IMR-90 (cell line): ENCODE data around the gene WDR37. TPM values are rescaled to one million over a fixed set of nuclear protein-coding genes. Genes with fewer than 3 reads are reported as not detected.

ENCODE experiments used
- ATAC-seq: fragments of 200-7000 bp; cut with Tn5 transposase; 2 replicates; pipeline ENCODE4 v1.9.1; 2020; ENCODE audit warnings: low read depth, mild to moderate bottlenecking, moderate library complexity
- BruUV-seq: library from RNA; stranded (reverse); fragments of 400-500 nt; replicated peaks from 2 replicates; lab custom pipeline; 2021; lab: Mats Ljungman, UMichigan
- CTCF ChIA-PET: fragments of 300-600 bp; formaldehyde crosslinking; extraction: SDS; loops from one replicate; lab custom pipeline; 2021; ENCODE audit warnings: antibody characterized with exemption; lab: Yijun Ruan, JAX
- POLR2A ChIA-PET: fragments of 300-600 bp; sonication (Branson Sonifier 250); formaldehyde crosslinking; loops from one replicate; lab custom pipeline; 2022; ENCODE audit warnings: antibody characterized with exemption; ENCODE audit not compliant: unreplicated experiment; lab: Charles Lee
- DNase-seq: peaks from one replicate; pipeline ENCODE4 v3.0.0; 2013
- H2AFZ ChIP-seq: replicated peaks from 2 replicates; pipeline ENCODE3; 2013; ENCODE audit warnings: low read length, mild to moderate bottlenecking; ENCODE audit not compliant: poor library complexity
- H2AK5ac ChIP-seq: 2 replicates; pipeline ENCODE4 v1.6.1; 2013; ENCODE audit warnings: low read depth, low read length, inconsistent platforms
- H2AK9ac ChIP-seq: replicated peaks from 2 replicates; pipeline ENCODE3; 2013; ENCODE audit warnings: mild to moderate bottlenecking, low read depth, low read length, moderate library complexity; ENCODE audit not compliant: poor library complexity
- H2BK120ac ChIP-seq: 2 replicates; pipeline ENCODE4 v1.6.1; 2013; ENCODE audit warnings: low read depth, low read length, inconsistent platforms
- H2BK15ac ChIP-seq: 3 replicates; pipeline ENCODE4 v1.6.1; 2013; ENCODE audit warnings: low read depth, low read length, inconsistent platforms
- H2BK20ac ChIP-seq: 2 replicates; pipeline ENCODE4 v1.6.1; 2013; ENCODE audit warnings: low read depth, mild to moderate bottlenecking, inconsistent platforms, low read length, moderate library complexity
- H2BK5ac ChIP-seq: 2 replicates; pipeline ENCODE4 v1.6.1; 2013; ENCODE audit warnings: mild to moderate bottlenecking, low read depth, low read length, inconsistent platforms; ENCODE audit not compliant: poor library complexity, severe bottlenecking
- H3K14ac ChIP-seq: replicated peaks from 2 replicates; pipeline ENCODE4 v1.6.1; 2013; ENCODE audit warnings: low read depth, low read length, inconsistent platforms
- H3K18ac ChIP-seq: 2 replicates; pipeline ENCODE4 v1.6.1; 2013; ENCODE audit warnings: low read depth, low read length, control low read depth
- H3K23ac ChIP-seq: 2 replicates; pipeline ENCODE4 v1.6.1; 2013; ENCODE audit warnings: low read depth, low read length, inconsistent platforms
- H3K27ac ChIP-seq: 2 replicates; pipeline ENCODE4 v1.5.1; 2013; ENCODE audit warnings: mild to moderate bottlenecking, control low read depth, low read length; ENCODE audit not compliant: insufficient read depth
- H3K27me3 ChIP-seq: 2 replicates; pipeline ENCODE4 v1.6.1; 2013; ENCODE audit warnings: low read length; ENCODE audit not compliant: control insufficient read depth, insufficient read depth
- H3K36me3 ChIP-seq: 2 replicates; pipeline ENCODE4 v1.6.1; 2013; ENCODE audit warnings: low read length, mixed read lengths; ENCODE audit not compliant: control insufficient read depth, insufficient read depth
- H3K4ac ChIP-seq: 2 replicates; pipeline ENCODE4 v1.6.1; 2013; ENCODE audit warnings: low read depth, low read length, inconsistent platforms
- H3K4me1 ChIP-seq: 2 replicates; pipeline ENCODE4 v1.6.1; 2013; ENCODE audit warnings: low read length, mixed read lengths; ENCODE audit not compliant: control insufficient read depth, insufficient read depth
- H3K4me2 ChIP-seq: 2 replicates; pipeline ENCODE4 v1.6.1; 2013; ENCODE audit warnings: low read depth, mild to moderate bottlenecking, control low read depth, low read length, moderate library complexity
- H3K4me3 ChIP-seq: 2 replicates; pipeline ENCODE4 v1.5.1; 2013; ENCODE audit warnings: low read depth, mild to moderate bottlenecking, control low read depth, low read length, moderate library complexity; ENCODE audit not compliant: insufficient read depth
- H3K56ac ChIP-seq: 2 replicates; pipeline ENCODE4 v1.6.1; 2013; ENCODE audit warnings: low read length, inconsistent platforms; ENCODE audit not compliant: insufficient read depth; ENCODE audit errors: extremely low read depth
- H3K79me1 ChIP-seq, 2 experiments: 2 replicates each; pipeline ENCODE4 v1.6.1; 2013; ENCODE audit warnings: low read length in 2 of 2, inconsistent platforms in 1 of 2, low read depth in 1 of 2
- H3K9ac ChIP-seq: 2 replicates; pipeline ENCODE4 v1.6.1; 2013; ENCODE audit warnings: low read depth, low read length, control low read depth
- H3K9me1 ChIP-seq: 2 replicates; pipeline ENCODE4 v1.6.1; 2013; ENCODE audit warnings: low read length, inconsistent platforms; ENCODE audit not compliant: insufficient read depth
- H3K9me3 ChIP-seq: 2 replicates; pipeline ENCODE4 v1.6.1; 2013; ENCODE audit warnings: low read length; ENCODE audit not compliant: control insufficient read depth, insufficient read depth
- H4K20me1 ChIP-seq: 2 replicates; pipeline ENCODE4 v1.6.1; 2013; ENCODE audit warnings: low read length, inconsistent platforms; ENCODE audit not compliant: insufficient read depth
- H4K5ac ChIP-seq: 2 replicates; pipeline ENCODE4 v1.6.1; 2013; ENCODE audit warnings: mild to moderate bottlenecking, low read depth, low read length, control low read depth
- H4K8ac ChIP-seq, 2 experiments: 2 replicates each; pipeline ENCODE4 v1.6.1; 2013; ENCODE audit warnings: low read depth in 2 of 2, low read length in 2 of 2, control low read depth in 1 of 2, inconsistent platforms in 1 of 2
- H4K91ac ChIP-seq: 2 replicates; pipeline ENCODE4 v1.6.1; 2013; ENCODE audit warnings: low read depth, low read length, inconsistent platforms; ENCODE audit not compliant: insufficient read depth
- CEBPB ChIP-seq: IDR thresholded peaks from 2 replicates; pipeline ENCODE4 v1.6.1; 2012; ENCODE audit warnings: low read depth, low read length, improper control_type of control experiment
- CHD1 ChIP-seq: IDR thresholded peaks from 2 replicates; pipeline ENCODE4 v1.6.1; 2012; ENCODE audit warnings: low read depth, low read length, improper control_type of control experiment
- CTCF ChIP-seq: conservative IDR thresholded peaks from 2 replicates; pipeline ENCODE4 v1.5.1; 2012; ENCODE audit warnings: mild to moderate bottlenecking, low read depth, low read length, improper control_type of control experiment
- FOS ChIP-seq: fragments of 150-350 bp; IDR thresholded peaks from 2 replicates; pipeline ENCODE4 v1.6.1; 2016; ENCODE audit warnings: low read depth, low read length
- MAZ ChIP-seq: IDR thresholded peaks from 2 replicates; pipeline ENCODE4 v1.6.1; 2012; ENCODE audit warnings: low read depth, mild to moderate bottlenecking, low read length, improper control_type of control experiment, moderate library complexity, borderline replicate concordance
- POLR2A ChIP-seq: IDR thresholded peaks from 2 replicates; pipeline ENCODE4 v1.6.1; 2012; ENCODE audit warnings: mild to moderate bottlenecking, low read depth, low read length
- RAD21 ChIP-seq: IDR thresholded peaks from 2 replicates; pipeline ENCODE4 v1.6.1; 2012; ENCODE audit warnings: low read length, improper control_type of control experiment
- RFX5 ChIP-seq: IDR thresholded peaks from 2 replicates; pipeline ENCODE4 v1.8.0; 2012; ENCODE audit warnings: low read depth, mild to moderate bottlenecking, low read length, moderate library complexity
- WGBS, 2 experiments: methylation state at CpG; one replicate each; pipeline versions ENCODE4 v1.1.5 to v1.1.7; 2013; ENCODE audit warnings: missing lambda C conversion rate in 2 of 2; ENCODE audit not compliant: insufficient read length in 1 of 2; ENCODE audit errors: extremely low coverage in 2 of 2; 5-methylcytosine and 5-hydroxymethylcytosine counted together
- dilution Hi-C: fragments of 300-500 bp; cut with HindIII; formaldehyde crosslinking; loops from one replicate; pipeline ENCODE4 v1.14.3; 2018; ENCODE audit warnings: low sequenced_read_pairs; ENCODE audit not compliant: unreplicated experiment
- in situ Hi-C: fragments of 300-500 bp; cut with MboI; formaldehyde crosslinking; loops from 3 replicates; pipeline ENCODE4 v1.14.3; 2019; ENCODE audit warnings: low sequenced_read_pairs, inconsistent platforms, mixed read lengths
- intact Hi-C: fragments of 100-400 bp; cut with micrococcal nuclease; formaldehyde crosslinking; loops from 2 replicates; pipeline ENCODE4 v1.10.0; 2022
- polyA plus RNA-seq, 3 experiments: library from polyadenylated mRNA; depleted of rRNA; stranded (reverse); fragments of >200 nt; gene quantifications; 2 replicates each; pipeline ENCODE4 v1.2.3, GENCODE V29; 2012; ENCODE audit warnings: low replicate concordance in 1 of 3
- total RNA-seq: library from RNA; depleted of rRNA; stranded (reverse); fragments of >200 nt; gene quantifications from 2 replicates; pipeline ENCODE4 v1.2.3, GENCODE V29; 2012

The WDR37 gene
- total and polyA plus RNA-seq, 2 of the 4 experiments (the other 2 are of a cell fraction): 12.7 to 14.5 TPM

GRCh38 chr10:1116696-1117280, 60.6 kb downstream of the WDR37 start:
- Histone ChIP-seq H2AK9ac (no peak overlapping the region), H2AK5ac (no peak overlapping the region), H3K4me2 (no peak overlapping the region), H3K9me1 (no peaks in the 10 kb centered on the region), H3K56ac (no peak overlapping the region), H2AFZ (no peak overlapping the region), H3K4me1 (no peaks in the 10 kb centered on the region), H2BK5ac (no peak overlapping the region), H3K9ac (no peak overlapping the region), H3K4ac (no peak overlapping the region), H4K20me1 (0 out of 2 replicates have a peak, but pooled peaks cover 5% of the 10 kb centered on the region), H2BK15ac (no peak overlapping the region), H3K27me3 (no peaks in the 10 kb centered on the region), H2BK20ac (no peak overlapping the region), H3K36me3 (peaks cover 47% of the 10 kb centered on the region), H3K4me3 (no peak overlapping the region), H3K14ac (no peak overlapping the region), H3K27ac (no peak overlapping the region), H2BK120ac (no peak overlapping the region), H3K18ac (no peak overlapping the region), H3K79me1 (peaks cover 10 to 12% of the 10 kb centered on the region in 2 experiments; a peak in 3 of 4 replicates), H4K5ac (no peak overlapping the region), H4K91ac (no peak overlapping the region), H3K9me3 (no peaks in the 10 kb centered on the region), H4K8ac (no peak overlapping the region), H3K23ac (no peak overlapping the region)
- ChIA-PET CTCF (no interaction called here), POLR2A (no interaction called here)
- no peak for DNase-seq
- intact Hi-C loops: loop anchor here (10.0 kb wide), 1 partner anchor 1808 kb away; no protein-coding TSS in a partner anchor
- 100% methylated on average over 1 of the region's 10 CpGs; no CpG with 5 or more reads in 1 of the 2 experiments for WGBS, 2 experiments
- TF ChIP-seq RAD21 (no peak), CHD1 (no peak), MAZ (no peak), RFX5 (no peak), CTCF (no peak), CEBPB (no peak), FOS (no peak), POLR2A (no peak)
- in situ Hi-C loops: loop anchor here (10.0 kb wide), 1 partner anchor 1928 kb away; no protein-coding TSS in a partner anchor
- dilution Hi-C loops: no loop called here
- no peak for ATAC-seq
- no TSS peak for BruUV-seq
